AG09319 (cell line): ENCODE results near the gene BICD2.
A peak's percentile ranks its signal among the peaks of the same experiment; 100 is the strongest.

Source experiments
- DNase-seq: peaks from one replicate; pipeline ENCODE4 v3.0.0-alpha.2; 2010; ENCODE audit warnings: low read depth; ENCODE audit errors: extremely low read depth
- CTCF ChIP-seq: IDR thresholded peaks from 2 replicates; pipeline ENCODE4 v1.5.1; 2011; ENCODE audit warnings: low read depth, mild to moderate bottlenecking, inconsistent platforms, low read length, moderate library complexity

The BICD2 gene

GRCh38 chr9:92723801-92724323 is 40.8 kb downstream of the BICD2 start:
- DNase-seq, result no peak
- TF ChIP-seq CTCF, result no peak

- TF ChIP-seq CTCF, result no peak
- DNase-seq, result peak; percentile 44
These were observed 41.4 kb downstream of the BICD2 start for GRCh38 chr9:92723299-92723625.

- DNase-seq, result no peak
- TF ChIP-seq CTCF, result no peak
These were observed 42.0 kb downstream of the BICD2 start for GRCh38 chr9:92722386-92723298.

GRCh38 chr9:92721548-92721947 is 43.1 kb downstream of the BICD2 start:
- DNase-seq, result no peak
- TF ChIP-seq CTCF, result no peak

- no peak for TF ChIP-seq CTCF
- DNase-seq, result no peak
These were observed 43.7 kb downstream of the BICD2 start for GRCh38 chr9:92720807-92721535.

- no peak for TF ChIP-seq CTCF
- no peak for DNase-seq
These were observed 44.3 kb downstream of the BICD2 start for GRCh38 chr9:92720209-92720765.

- no peak for DNase-seq
- TF ChIP-seq CTCF, result no peak
These were observed 45.5 kb downstream of the BICD2 start for GRCh38 chr9:92719028-92719647.
